Activated CD8-positive, alpha-beta memory T cell treated with anti-CD3 and anti-CD28 coated beads, Interleukin-2, amount 50 U/mL, for 1 hour (primary cell): ENCODE results near the gene MRPL37.
"Not testable (repeated sequence)": the region's sequence is repeated elsewhere in the genome, so short reads cannot be mapped to it uniquely, and the experiment has no call there.

Source experiments
- DNase-seq: peaks from one replicate; pipeline ENCODE4 v3.0.0-alpha.2; 2020; ENCODE audit errors: extremely low read depth

Gene MRPL37

GRCh38 chr1:54199765-54200518 lies at the start of gene MRPL37, which contains the start of gene CYB5RL:
Gene MRPL37 (plus strand): TSS chr1:54200167. CDS start chr1:54200244, 77 bp downstream.
Gene CYB5RL (minus strand): TSS chr1:54200030. CDS start chr1:54195616, 4,414 bp downstream.
- DNase-seq, result peak; percentile 83

GRCh38 chr1:54151013-54151412 lies 49.0 kb upstream of the MRPL37 start:
- DNase-seq, result no peak

- DNase-seq, result no peak
Observed at GRCh38 chr1:54152696-54153095, 47.3 kb upstream of the MRPL37 start, which contains the start of gene CDCP2. Gene CDCP2 (minus strand): TSS chr1:54153000. CDS start chr1:54152922, 78 bp downstream.

GRCh38 chr1:54153535-54154439 lies 46.2 kb upstream of the MRPL37 start:
- DNase-seq, result no peak

- DNase-seq, result no peak
Observed at GRCh38 chr1:54156201-54156600, 43.8 kb upstream of the MRPL37 start.

GRCh38 chr1:54156986-54157385 lies 43.0 kb upstream of the MRPL37 start:
- no peak for DNase-seq

GRCh38 chr1:54157401-54157800 lies 42.6 kb upstream of the MRPL37 start:
- no peak for DNase-seq

- DNase-seq, result no peak
Observed at GRCh38 chr1:54158071-54158470, 41.9 kb upstream of the MRPL37 start.

GRCh38 chr1:54159733-54160316 lies 40.1 kb upstream of the MRPL37 start:
- DNase-seq, result no peak

GRCh38 chr1:54160351-54160750 lies 39.6 kb upstream of the MRPL37 start:
- no peak for DNase-seq

- no peak for DNase-seq
Observed at GRCh38 chr1:54161495-54162168, 38.3 kb upstream of the MRPL37 start.

- DNase-seq, result no peak
Observed at GRCh38 chr1:54163051-54163450, 36.9 kb upstream of the MRPL37 start.

GRCh38 chr1:54163573-54163972 lies 36.4 kb upstream of the MRPL37 start:
- DNase-seq, result no peak

- DNase-seq, result no peak
Observed at GRCh38 chr1:54165146-54165545, 34.8 kb upstream of the MRPL37 start.

- not testable (repeated sequence) for DNase-seq
Observed at GRCh38 chr1:54166357-54166756, 33.6 kb upstream of the MRPL37 start.

GRCh38 chr1:54167422-54168139 lies 32.4 kb upstream of the MRPL37 start:
- DNase-seq, result no peak

- no peak for DNase-seq
Observed at GRCh38 chr1:54168206-54168965, 31.6 kb upstream of the MRPL37 start.

GRCh38 chr1:54169068-54169467 lies 30.9 kb upstream of the MRPL37 start:
- no peak for DNase-seq

GRCh38 chr1:54171016-54171415 lies 29.0 kb upstream of the MRPL37 start:
- DNase-seq, result no peak

- DNase-seq, result no peak
Observed at GRCh38 chr1:54171606-54172005, 28.4 kb upstream of the MRPL37 start.
